ENCODE data around the gene SHF.

- TF ChIP-seq CTCF (IDR thresholded peaks at IDR 0.05; ENCODE audit: control extremely low read depth in 1 of 3, insufficient read depth in 1 of 3, low read depth in 1 of 3, low read length in 3 of 3) (peak; percentile 95 to 99 (median 99)), SUZ12 (IDR thresholded peaks at IDR 0.05; ENCODE audit: low read length) (no peak), RAD21 (IDR thresholded peaks at IDR 0.05 in 1 of 2, conservative IDR thresholded peaks at IDR 0.05 in 1 of 2; ENCODE audit: low read depth in 2 of 2, low read length in 2 of 2) (peak; percentile 99), TBP (IDR thresholded peaks at IDR 0.05; ENCODE audit: low read depth, low read length) (no peak), NRF1 (IDR thresholded peaks at IDR 0.05; ENCODE audit: low read depth, low read length) (no peak), TAF1 (IDR thresholded peaks at IDR 0.05; ENCODE audit: low read depth, low read length) (no peak), EP300 (IDR thresholded peaks at IDR 0.05; ENCODE audit: borderline replicate concordance in 1 of 2, low read depth in 2 of 2, low read length in 2 of 2) (no peak)
Measured at GRCh38 chr15:45162771-45163507, 24.8 kb downstream of the SHF start.
